GM21737 (cell line): ENCODE results near the gene RASAL2.
"Not testable (repeated sequence)": the region's sequence is repeated elsewhere in the genome, so short reads cannot be mapped to it uniquely, and the experiment has no call there.

Source experiments
- ATAC-seq: cut with Tn5 transposase; IDR thresholded peaks from one replicate; pipeline ENCODE4 v1.9.1; 2021; ENCODE audit warnings: mild to moderate bottlenecking, moderate library complexity; ENCODE audit not compliant: unreplicated experiment

The RASAL2 gene

GRCh38 chr1:178109348-178110143, 15.6 kb downstream of the RASAL2 start:
- ATAC-seq: no peak

GRCh38 chr1:178115260-178115659, 21.4 kb downstream of the RASAL2 start:
- ATAC-seq: no peak

- no peak for ATAC-seq
Measured at GRCh38 chr1:178118524-178118923, 24.6 kb downstream of the RASAL2 start.

- ATAC-seq: no peak
Measured at GRCh38 chr1:178119628-178120027, 25.7 kb downstream of the RASAL2 start.

- no peak for ATAC-seq
Measured at GRCh38 chr1:178120088-178120487, 26.2 kb downstream of the RASAL2 start.

GRCh38 chr1:178120520-178121052, 26.7 kb downstream of the RASAL2 start:
- not testable (repeated sequence) for ATAC-seq

GRCh38 chr1:178121883-178122282, 28.0 kb downstream of the RASAL2 start:
- no peak for ATAC-seq

- no peak for ATAC-seq
Measured at GRCh38 chr1:178122283-178122682, 28.4 kb downstream of the RASAL2 start.

- no peak for ATAC-seq
Measured at GRCh38 chr1:178124115-178124514, 30.2 kb downstream of the RASAL2 start.

- ATAC-seq: no peak
Measured at GRCh38 chr1:178126261-178126660, 32.4 kb downstream of the RASAL2 start.

GRCh38 chr1:178126741-178127185, 32.9 kb downstream of the RASAL2 start:
- ATAC-seq: no peak

GRCh38 chr1:178127482-178128191, 33.7 kb downstream of the RASAL2 start:
- no peak for ATAC-seq

- ATAC-seq: no peak
Measured at GRCh38 chr1:178133239-178133989, 39.5 kb downstream of the RASAL2 start.

- ATAC-seq: no peak
Measured at GRCh38 chr1:178134061-178134460, 40.2 kb downstream of the RASAL2 start.

GRCh38 chr1:178137238-178137637, 43.3 kb downstream of the RASAL2 start:
- no peak for ATAC-seq

- no peak for ATAC-seq
Measured at GRCh38 chr1:178142806-178143205, 48.9 kb downstream of the RASAL2 start.

GRCh38 chr1:178143730-178144690, 50.1 kb downstream of the RASAL2 start:
- ATAC-seq: no peak

GRCh38 chr1:178145605-178146004, 51.7 kb downstream of the RASAL2 start:
- ATAC-seq: no peak

GRCh38 chr1:178146436-178146835, 52.5 kb downstream of the RASAL2 start:
- no peak for ATAC-seq

GRCh38 chr1:178150610-178151009, 56.7 kb downstream of the RASAL2 start:
- no peak for ATAC-seq
